GM12878 (cell line): ENCODE data around the gene PRRG4. TPM values are rescaled to one million over a fixed set of nuclear protein-coding genes. Genes with fewer than 3 reads are reported as not detected.

Experiments
- ATAC-seq: fragments of 200-7000 bp; cut with Tn5 transposase; 3 replicates; pipeline ENCODE4 v1.9.1; 2020; ENCODE audit warnings: mild to moderate bottlenecking, moderate library complexity
- BruUV-seq: library from RNA; stranded (reverse); fragments of 400-500 nt; replicated peaks from 2 replicates; lab custom pipeline; 2021; lab: Mats Ljungman, UMichigan
- CTCF ChIA-PET: fragments of 300-600 bp; sonication (Branson Sonifier 250); formaldehyde crosslinking; extraction: SDS; loops from one replicate; lab custom pipeline; 2021; ENCODE audit warnings: inconsistent platforms; lab: Yijun Ruan, JAX
- POLR2A ChIA-PET: fragments of 350-600 bp; formaldehyde crosslinking; extraction: SDS; loops from one replicate; lab custom pipeline; 2021; ENCODE audit warnings: inconsistent platforms; lab: Charles Lee
- RAD21 ChIA-PET: fragments of 300-600 bp; sonication (Branson Sonifier 250); formaldehyde crosslinking; loops from one replicate; lab custom pipeline; 2023; ENCODE audit warnings: antibody characterized with exemption; ENCODE audit not compliant: unreplicated experiment; lab: Charles Lee
- SMC1A ChIA-PET: fragments of 300-600 bp; sonication (Branson Sonifier 250); formaldehyde crosslinking; loops from one replicate; lab custom pipeline; 2023; ENCODE audit not compliant: unreplicated experiment, uncharacterized antibody; lab: Charles Lee
- DNase-seq: peaks from one replicate; pipeline ENCODE4 v3.0.0-alpha.2; 2011; ENCODE audit warnings: low read depth, low spot score
- FAIRE-seq: peaks from 3 replicates; lab custom pipeline; 2011; peaks lifted over from hg19 to GRCh38; lab: Jason Lieb, UNC
- H2AFZ ChIP-seq: 2 replicates; pipeline ENCODE4 v1.6.0; 2011; ENCODE audit warnings: low read depth, low read length, control low read depth; ENCODE audit not compliant: control insufficient read depth
- H3K27ac ChIP-seq: 2 replicates; pipeline ENCODE4 v1.5.1; 2011; ENCODE audit warnings: control low read depth; ENCODE audit not compliant: control insufficient read depth, insufficient read depth
- H3K27me3 ChIP-seq, 2 experiments: replicated peaks in 1 of 2; 2 replicates each; pipeline versions ENCODE4 v1.6.0 to v1.6.1; 2011; ENCODE audit warnings: low read length in 1 of 2; ENCODE audit not compliant: control insufficient read depth in 2 of 2, insufficient read depth in 2 of 2
- H3K36me3 ChIP-seq, 2 experiments: 2 replicates each; pipeline ENCODE4 v1.5.1; 2011; ENCODE audit warnings: low read length in 1 of 2; ENCODE audit not compliant: control insufficient read depth in 2 of 2, insufficient read depth in 2 of 2
- H3K4me1 ChIP-seq: 2 replicates; pipeline ENCODE4 v1.6.1; 2011; ENCODE audit warnings: mild to moderate bottlenecking, low read length, moderate library complexity, mixed read lengths; ENCODE audit not compliant: control insufficient read depth, insufficient read depth
- H3K4me2 ChIP-seq: 2 replicates; pipeline ENCODE4 v1.6.0; 2011; ENCODE audit warnings: control low read depth; ENCODE audit not compliant: control insufficient read depth, insufficient read depth
- H3K4me3 ChIP-seq: fragments of 200-600 bp; sonication (generic); 2 replicates; pipeline ENCODE4 v1.5.1; 2016
- H3K79me2 ChIP-seq: 2 replicates; pipeline ENCODE4 v1.6.0; 2011; ENCODE audit warnings: low read length; ENCODE audit not compliant: control insufficient read depth, insufficient read depth
- H3K9ac ChIP-seq: 2 replicates; pipeline ENCODE4 v1.8.0; 2011; ENCODE audit warnings: low read length, control low read depth, mixed read lengths; ENCODE audit not compliant: control insufficient read depth, insufficient read depth
- H3K9me3 ChIP-seq: replicated peaks from 3 replicates; pipeline ENCODE4 v1.5.1; 2011; ENCODE audit warnings: mild to moderate bottlenecking, low read length; ENCODE audit not compliant: control insufficient read depth, insufficient read depth
- H4K20me1 ChIP-seq: 2 replicates; pipeline ENCODE4 v1.6.0; 2011; ENCODE audit not compliant: control insufficient read depth, insufficient read depth
- BRCA1 ChIP-seq: IDR thresholded peaks from 2 replicates; pipeline ENCODE4 v1.6.1; 2011; ENCODE audit warnings: low read depth, low read length, improper control_type of control experiment
- CREB1 ChIP-seq: IDR thresholded peaks from 2 replicates; pipeline ENCODE4 v1.6.1; 2012; ENCODE audit warnings: low read depth, mild to moderate bottlenecking, inconsistent platforms
- CTCF ChIP-seq, 3 experiments: IDR thresholded peaks in 2 of 3; conservative IDR thresholded peaks in 1 of 3; 2 replicates each; pipeline ENCODE4 v1.5.1; 2011; ENCODE audit warnings: low read depth in 3 of 3, low read length in 3 of 3, mild to moderate bottlenecking in 3 of 3, control low read depth in 2 of 3, moderate library complexity in 2 of 3, inconsistent platforms in 1 of 3, mixed read lengths in 1 of 3; ENCODE audit not compliant: control insufficient read depth in 2 of 3, insufficient read depth in 1 of 3; ENCODE audit errors: extremely low read depth in 1 of 3
- LARP7 ChIP-seq: fragments of 450-650 bp; IDR thresholded peaks from 2 replicates; pipeline ENCODE4 v1.6.1; 2017; ENCODE audit warnings: mild to moderate bottlenecking
- MLLT1 ChIP-seq: fragments of 450-650 bp; IDR thresholded peaks from 2 replicates; pipeline ENCODE4 v1.6.1; 2016; ENCODE audit warnings: mild to moderate bottlenecking
- MXI1 ChIP-seq: fragments of 150-350 bp; IDR thresholded peaks from 2 replicates; pipeline ENCODE4 v1.6.1; 2011; ENCODE audit warnings: low read depth, mild to moderate bottlenecking, inconsistent platforms, low read length, improper control_type of control experiment
- NFYB ChIP-seq: IDR thresholded peaks from 2 replicates; pipeline ENCODE4 v1.6.1; 2011; ENCODE audit warnings: low read depth, mild to moderate bottlenecking, low read length, improper control_type of control experiment, moderate library complexity; ENCODE audit not compliant: insufficient read depth
- NKRF ChIP-seq: fragments of 450-650 bp; conservative IDR thresholded peaks from 2 replicates; pipeline ENCODE4 v1.6.1; 2017; ENCODE audit warnings: mild to moderate bottlenecking, moderate library complexity
- USF2 ChIP-seq: IDR thresholded peaks from 2 replicates; pipeline ENCODE4 v1.6.1; 2011; ENCODE audit warnings: low read depth, low read length, improper control_type of control experiment, borderline replicate concordance
- ZNF207 ChIP-seq: fragments of 450-650 bp; IDR thresholded peaks from 2 replicates; pipeline ENCODE4 v1.6.1; 2014; ENCODE audit warnings: antibody characterized with exemption, mild to moderate bottlenecking, borderline replicate concordance
- ZNF217 ChIP-seq: fragments of 450-650 bp; IDR thresholded peaks from 2 replicates; pipeline ENCODE4 v1.6.1; 2017; ENCODE audit warnings: antibody characterized with exemption, mild to moderate bottlenecking
- in situ Hi-C: fragments of 300-500 bp; cut with MboI; formaldehyde crosslinking; loops from 9 replicates; pipeline ENCODE4 v1.14.3; 2018; ENCODE audit warnings: mixed read lengths
- intact Hi-C: fragments of 100-400 bp; cut with micrococcal nuclease; formaldehyde crosslinking; loops from one replicate; pipeline ENCODE4 v1.14.2; 2022; ENCODE audit not compliant: unreplicated experiment
- polyA plus RNA-seq, 11 experiments: library from polyadenylated mRNA; depleted of rRNA in 4 of 11; unstranded in 6 of 11; stranded (reverse) in 5 of 11; fragments of >200 nt; fragmentation: Nextera tagmentation in 4 of 11; fragmentation: Illumina TruSeq in 1 of 11; extraction: Ambion mirVana in 4 of 11; extraction: Trizol in 1 of 11; gene quantifications; 1 replicate in 1 of 11; 2 replicates in 10 of 11; pipeline versions ENCODE4 v1.2.1 to v1.2.3, GENCODE V29; 2011 to 2016; ENCODE audit warnings: inconsistent platforms in 2 of 11, missing spikeins in 2 of 11, low read depth in 1 of 11
- total RNA-seq, 4 experiments: library from RNA; depleted of rRNA in 3 of 4; stranded (reverse); fragments of >200 nt in 3 of 4; fragmentation: Illumina TruSeq in 1 of 4; extraction: Trizol in 1 of 4; gene quantifications; 2 replicates each; pipeline versions ENCODE4 v1.2.1 to v1.2.3, GENCODE V29; 2013 to 2021

PRRG4 gene
- total and polyA plus RNA-seq, 10 of the 15 experiments (the other 5 are each of a cell fraction or from before 2014, with no cell fraction given): 0.55 to 4.9 (median 1.9) TPM

GRCh38 chr11:32820497-32820896, 9.2 kb upstream of the PRRG4 start:
- in situ Hi-C loops: no loop called here
- ATAC-seq: no peak
- POLR2A ChIA-PET: no interaction called here
- BruUV-seq: no TSS peak
- TF ChIP-seq NFYB (no peak), USF2 (no peak), MLLT1 (no peak), CTCF (IDR thresholded peaks at IDR 0.05 in 2 of 3, conservative IDR thresholded peaks at IDR 0.05 in 1 of 3; ENCODE audit: control insufficient read depth in 2 of 3, extremely low read depth in 1 of 3, insufficient read depth in 1 of 3, low read depth in 3 of 3, low read length in 3 of 3) (no peak), MXI1 (no peak), BRCA1 (no peak), ZNF217 (no peak), ZNF207 (no peak), NKRF (no peak), CREB1 (no peak), LARP7 (no peak)
- SMC1A ChIA-PET: interaction anchor here (0.8 to 1.1 kb wide), 2 partner anchors 8 to 12 kb away, joined by 3 read pairs; no protein-coding TSS in a partner anchor
- H3K4me3 ChIP-seq: no peak overlapping the region
- RAD21 ChIA-PET: interaction anchor here (1.0 kb wide), 2 partner anchors 220 to 241 kb away, joined by 3 read pairs; no protein-coding TSS in a partner anchor
- H2AFZ ChIP-seq: no peak overlapping the region
- intact Hi-C loops: no loop called here
- no peak overlapping the region for H3K4me2 ChIP-seq
- CTCF ChIA-PET: interaction anchor here (1.2 to 3.6 kb wide), 2 partner anchors 11 to 57 kb away, joined by 3 to 15 read pairs; no protein-coding TSS in a partner anchor
- H3K9ac ChIP-seq: no peak overlapping the region
- no peaks in the 10 kb centered on the region for H3K79me2 ChIP-seq
- no peaks in the 10 kb centered on the region for H3K4me1 ChIP-seq
- no peaks in the 10 kb centered on the region for H3K36me3 ChIP-seq
- H3K9me3 ChIP-seq: no peaks in the 10 kb centered on the region
- FAIRE-seq: no peak
- H4K20me1 ChIP-seq: no peaks in the 10 kb centered on the region
- H3K27ac ChIP-seq: no peak overlapping the region
- DNase-seq: no peak
- H3K27me3 ChIP-seq: no peaks in the 10 kb centered on the region
